Liver (tissue), 9 donors: ENCODE results near the gene PLD2. TPM values are rescaled to one million over a fixed set of nuclear protein-coding genes. Genes with fewer than 3 reads are reported as not detected.

Source experiments
- DNase-seq: peaks from one replicate; pipeline ENCODE4 v3.0.0-alpha.2; 2017; ENCODE audit warnings: low spot score
- H3K27ac ChIP-seq, 2 donors: one replicate each; pipeline ENCODE4 v1.7.0; 2013; ENCODE audit warnings: inconsistent platforms in 2 of 2, low read length in 2 of 2, control low read depth in 1 of 2, low read depth in 1 of 2, mild to moderate bottlenecking in 1 of 2
- H3K27me3 ChIP-seq, 4 donors: one replicate each; pipeline versions ENCODE4 v1.6.1 to v1.7.0; 2013; ENCODE audit warnings: low read length in 3 of 4, inconsistent platforms in 1 of 4, mild to moderate bottlenecking in 1 of 4, moderate library complexity in 1 of 4; ENCODE audit not compliant: control insufficient read depth in 4 of 4, insufficient read depth in 4 of 4
- H3K36me3 ChIP-seq, 4 donors: one replicate each; pipeline versions ENCODE4 v1.6.1 to v1.7.0; 2013; ENCODE audit warnings: low read length in 3 of 4, mild to moderate bottlenecking in 3 of 4, low read depth in 1 of 4, moderate library complexity in 1 of 4; ENCODE audit not compliant: control insufficient read depth in 4 of 4, insufficient read depth in 3 of 4
- H3K4me1 ChIP-seq, 4 donors: one replicate each; pipeline versions ENCODE4 v1.6.1 to v1.7.0; 2013; ENCODE audit warnings: low read length in 3 of 4, mild to moderate bottlenecking in 3 of 4, moderate library complexity in 1 of 4; ENCODE audit not compliant: control insufficient read depth in 4 of 4, insufficient read depth in 4 of 4
- H3K4me3 ChIP-seq, 3 donors: one replicate each; pipeline versions ENCODE4 v1.6.1 to v1.7.0; 2013; ENCODE audit warnings: low read length in 3 of 3, control low read depth in 1 of 3, low read depth in 1 of 3, mild to moderate bottlenecking in 1 of 3
- H3K9ac ChIP-seq, 2 donors: one replicate each; pipeline ENCODE4 v1.7.0; 2013; ENCODE audit warnings: low read length in 2 of 2, mild to moderate bottlenecking in 2 of 2, moderate library complexity in 2 of 2, control low read depth in 1 of 2, low read depth in 1 of 2
- H3K9me3 ChIP-seq, 4 donors: one replicate each; pipeline versions ENCODE4 v1.6.1 to v1.7.0; 2013; ENCODE audit warnings: low read length in 3 of 4; ENCODE audit not compliant: control insufficient read depth in 4 of 4
- CTCF ChIP-seq: fragments of 150-350 bp; IDR thresholded peaks from 2 replicates; pipeline ENCODE4 v1.5.1; 2017; ENCODE audit warnings: improper control_type of control experiment, low read depth, low read length; ENCODE audit not compliant: missing input control
- EGR1 ChIP-seq, 2 donors: IDR thresholded peaks; 2 replicates each; pipeline ENCODE4 v1.6.1; 2016 to 2018; ENCODE audit warnings: antibody characterized with exemption in 2 of 2, low read depth in 2 of 2
- FOXA1 ChIP-seq: IDR thresholded peaks from 2 replicates; pipeline ENCODE4 v1.6.1; 2016; ENCODE audit warnings: antibody characterized with exemption
- FOXA2 ChIP-seq: IDR thresholded peaks from 2 replicates; pipeline ENCODE4 v1.6.1; 2016; ENCODE audit warnings: antibody characterized with exemption
- GABPA ChIP-seq, 2 donors: IDR thresholded peaks in 1 of 2; conservative IDR thresholded peaks in 1 of 2; 2 replicates each; pipeline ENCODE4 v1.6.1; 2016; ENCODE audit warnings: antibody characterized with exemption in 2 of 2, mild to moderate bottlenecking in 1 of 2, moderate library complexity in 1 of 2
- HNF4A ChIP-seq, 2 donors: conservative IDR thresholded peaks; 2 replicates each; pipeline ENCODE4 v1.6.1; 2016; ENCODE audit warnings: antibody characterized with exemption in 2 of 2, mild to moderate bottlenecking in 2 of 2
- HNF4G ChIP-seq: IDR thresholded peaks from 2 replicates; pipeline ENCODE4 v1.6.1; 2016; ENCODE audit warnings: antibody characterized with exemption
- JUND ChIP-seq, 2 donors: IDR thresholded peaks; 2 replicates each; pipeline ENCODE4 v1.6.1; 2016; ENCODE audit warnings: antibody characterized with exemption in 2 of 2
- MAX ChIP-seq: IDR thresholded peaks from 2 replicates; pipeline ENCODE4 v1.6.1; 2016; ENCODE audit warnings: antibody characterized with exemption
- RXRA ChIP-seq, 2 donors: IDR thresholded peaks; 2 replicates each; pipeline ENCODE4 v1.6.1; 2017 to 2018; ENCODE audit warnings: antibody characterized with exemption in 2 of 2, mild to moderate bottlenecking in 1 of 2
- SP1 ChIP-seq: IDR thresholded peaks from 2 replicates; pipeline ENCODE4 v1.6.1; 2018; ENCODE audit warnings: antibody characterized with exemption, mild to moderate bottlenecking
- TAF1 ChIP-seq: conservative IDR thresholded peaks from 2 replicates; pipeline ENCODE4 v1.6.1; 2016; ENCODE audit warnings: antibody characterized with exemption, mild to moderate bottlenecking
- YY1 ChIP-seq: IDR thresholded peaks from 2 replicates; pipeline ENCODE4 v1.6.1; 2016; ENCODE audit warnings: antibody characterized with exemption, mild to moderate bottlenecking
- ZBTB33 ChIP-seq: IDR thresholded peaks from 2 replicates; pipeline ENCODE4 v1.6.1; 2016; ENCODE audit warnings: antibody characterized with exemption
- WGBS: extraction: QIAGEN DNeasy Blood & Tissue Kit; methylation state at CpG from one replicate; pipeline ENCODE4 v1.1.7; 2013; 5-methylcytosine and 5-hydroxymethylcytosine counted together
- polyA plus RNA-seq, 2 donors: library from polyadenylated mRNA; stranded (reverse) in 1 of 2; unstranded in 1 of 2; fragments of 200-250 nt in 1 of 2; fragments of >200 nt in 1 of 2; fragmentation: Nextera tagmentation in 1 of 2; extraction: Ambion mirVana in 1 of 2; gene quantifications; one replicate each; pipeline versions ENCODE4 v1.2.1 to v1.2.3, GENCODE V29; 2013 to 2015
- total RNA-seq, 2 donors: library from RNA; depleted of rRNA; stranded (reverse); fragments of >200 nt; gene quantifications; one replicate each; pipeline ENCODE4 v1.2.3, GENCODE V29; 2014
- TF ChIP-seq, protein P1 (sequence below): IDR thresholded peaks from 2 replicates; pipeline ENCODE4 v1.6.1; 2016; ENCODE audit warnings: antibody characterized with exemption
- TF ChIP-seq, protein P2 (sequence below): IDR thresholded peaks from 2 replicates; pipeline ENCODE4 v1.6.1; 2016; ENCODE audit warnings: antibody characterized with exemption, mild to moderate bottlenecking
- donor health status: healthy.
- donor health status: healthy.
- donor health status: healthy.
- donor health status: healthy.
- donor health status: healthy.

The PLD2 gene
- total and polyA plus RNA-seq, 4 donors = 3.5 to 15.8 (median 5.8) TPM

- Histone ChIP-seq H3K36me3 (no peaks in the 10 kb centered on the region), H3K9ac (no peak overlapping the region), H3K27ac (no peak overlapping the region), H3K9me3 (no peaks in the 10 kb centered on the region), H3K4me3 (no peak overlapping the region), H3K4me1 (peaks cover 12 to 39% (median 27%) of the 10 kb centered on the region in 4 donors), H3K27me3 (no peaks in the 10 kb centered on the region)
- TF ChIP-seq, protein P1, sequence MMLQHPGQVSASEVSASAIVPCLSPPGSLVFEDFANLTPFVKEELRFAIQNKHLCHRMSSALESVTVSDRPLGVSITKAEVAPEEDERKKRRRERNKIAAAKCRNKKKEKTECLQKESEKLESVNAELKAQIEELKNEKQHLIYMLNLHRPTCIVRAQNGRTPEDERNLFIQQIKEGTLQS = no peak
- TF ChIP-seq TAF1 = no peak
- TF ChIP-seq HNF4G = no peak
- TF ChIP-seq, protein P2, sequence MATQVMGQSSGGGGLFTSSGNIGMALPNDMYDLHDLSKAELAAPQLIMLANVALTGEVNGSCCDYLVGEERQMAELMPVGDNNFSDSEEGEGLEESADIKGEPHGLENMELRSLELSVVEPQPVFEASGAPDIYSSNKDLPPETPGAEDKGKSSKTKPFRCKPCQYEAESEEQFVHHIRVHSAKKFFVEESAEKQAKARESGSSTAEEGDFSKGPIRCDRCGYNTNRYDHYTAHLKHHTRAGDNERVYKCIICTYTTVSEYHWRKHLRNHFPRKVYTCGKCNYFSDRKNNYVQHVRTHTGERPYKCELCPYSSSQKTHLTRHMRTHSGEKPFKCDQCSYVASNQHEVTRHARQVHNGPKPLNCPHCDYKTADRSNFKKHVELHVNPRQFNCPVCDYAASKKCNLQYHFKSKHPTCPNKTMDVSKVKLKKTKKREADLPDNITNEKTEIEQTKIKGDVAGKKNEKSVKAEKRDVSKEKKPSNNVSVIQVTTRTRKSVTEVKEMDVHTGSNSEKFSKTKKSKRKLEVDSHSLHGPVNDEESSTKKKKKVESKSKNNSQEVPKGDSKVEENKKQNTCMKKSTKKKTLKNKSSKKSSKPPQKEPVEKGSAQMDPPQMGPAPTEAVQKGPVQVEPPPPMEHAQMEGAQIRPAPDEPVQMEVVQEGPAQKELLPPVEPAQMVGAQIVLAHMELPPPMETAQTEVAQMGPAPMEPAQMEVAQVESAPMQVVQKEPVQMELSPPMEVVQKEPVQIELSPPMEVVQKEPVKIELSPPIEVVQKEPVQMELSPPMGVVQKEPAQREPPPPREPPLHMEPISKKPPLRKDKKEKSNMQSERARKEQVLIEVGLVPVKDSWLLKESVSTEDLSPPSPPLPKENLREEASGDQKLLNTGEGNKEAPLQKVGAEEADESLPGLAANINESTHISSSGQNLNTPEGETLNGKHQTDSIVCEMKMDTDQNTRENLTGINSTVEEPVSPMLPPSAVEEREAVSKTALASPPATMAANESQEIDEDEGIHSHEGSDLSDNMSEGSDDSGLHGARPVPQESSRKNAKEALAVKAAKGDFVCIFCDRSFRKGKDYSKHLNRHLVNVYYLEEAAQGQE = no peak
- no peak for TF ChIP-seq HNF4A (conservative IDR thresholded peaks at IDR 0.05)
- no peak for TF ChIP-seq SP1
- no peak for TF ChIP-seq FOXA2
- TF ChIP-seq MAX = no peak
- TF ChIP-seq FOXA1 = no peak
- TF ChIP-seq JUND (IDR thresholded peaks at IDR 0.05) = no peak
- no peak for TF ChIP-seq ZBTB33
- no peak for TF ChIP-seq YY1
- no peak for TF ChIP-seq RXRA (IDR thresholded peaks at IDR 0.05)
- no peak for TF ChIP-seq EGR1 (IDR thresholded peaks at IDR 0.05; ENCODE audit: low read depth in 2 of 2)
- no peak for TF ChIP-seq GABPA (IDR thresholded peaks at IDR 0.05 in 1 of 2, conservative IDR thresholded peaks at IDR 0.05 in 1 of 2)
- WGBS = 88% methylated on average over 4 of the region's 4 CpGs
- no peak for DNase-seq
These were observed 29.3 kb downstream of the PLD2 start for GRCh38 chr17:4836221-4836620.

GRCh38 chr17:4837471-4838308, 30.7 kb downstream of the PLD2 start:
- H3K4me1 ChIP-seq = peaks cover 12 to 37% (median 27%) of the 10 kb centered on the region in 4 donors
- no peak overlapping the region for H3K4me3 ChIP-seq
- H3K9ac ChIP-seq = no peak overlapping the region
- DNase-seq = no peak
- no peaks in the 10 kb centered on the region for H3K27me3 ChIP-seq
- 79% methylated on average over 13 of the region's 13 CpGs for WGBS
- no peak overlapping the region for H3K27ac ChIP-seq
- H3K36me3 ChIP-seq = no peaks in the 10 kb centered on the region
- no peaks in the 10 kb centered on the region for H3K9me3 ChIP-seq
- TF ChIP-seq, protein P1 = no peak
- TF ChIP-seq ZBTB33 (no peak), FOXA2 (no peak), MAX (no peak), RXRA (IDR thresholded peaks at IDR 0.05) (no peak), TAF1 (no peak), FOXA1 (no peak), CTCF (no peak), YY1 (no peak), EGR1 (IDR thresholded peaks at IDR 0.05; ENCODE audit: low read depth in 2 of 2) (no peak), GABPA (IDR thresholded peaks at IDR 0.05 in 1 of 2, conservative IDR thresholded peaks at IDR 0.05 in 1 of 2) (no peak)
